ENCODE data around the gene PFKP.

PFKP gene

DNA sequence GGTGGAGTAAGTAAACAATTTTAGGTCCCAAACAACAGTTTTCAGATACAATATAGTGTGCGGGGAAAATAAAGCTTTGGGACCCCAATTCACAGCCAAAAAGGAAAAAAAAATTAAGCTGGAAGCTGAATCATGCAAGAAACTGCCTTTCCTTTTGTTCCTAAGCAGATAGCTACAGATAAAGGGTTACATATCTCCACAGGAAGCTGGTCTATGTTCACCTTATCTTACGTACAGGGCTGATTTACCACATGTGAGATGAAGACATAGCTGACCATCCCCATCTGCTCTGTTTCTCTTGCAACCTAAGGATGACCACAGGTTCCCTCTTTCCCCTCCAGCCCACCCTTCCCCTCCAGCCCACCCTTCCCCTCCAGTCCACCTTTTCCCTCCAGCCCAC lies 14.2 kb upstream of the PFKP start:
- H4K20me1 ChIP-seq (ENCODE audit: insufficient read depth, low read length): no peaks in the 10 kb centered on the region
- peaks cover 17% of the 10 kb centered on the region for H3K27me3 ChIP-seq (ENCODE audit: low read depth, low read length)
- no peaks in the 10 kb centered on the region for H3K79me2 ChIP-seq (ENCODE audit: low read length)
- no peak overlapping the region for H3K27ac ChIP-seq (ENCODE audit: low read length)
- no peak overlapping the region for H3K4me2 ChIP-seq (ENCODE audit: low read length)
- TF ChIP-seq, protein P1, sequence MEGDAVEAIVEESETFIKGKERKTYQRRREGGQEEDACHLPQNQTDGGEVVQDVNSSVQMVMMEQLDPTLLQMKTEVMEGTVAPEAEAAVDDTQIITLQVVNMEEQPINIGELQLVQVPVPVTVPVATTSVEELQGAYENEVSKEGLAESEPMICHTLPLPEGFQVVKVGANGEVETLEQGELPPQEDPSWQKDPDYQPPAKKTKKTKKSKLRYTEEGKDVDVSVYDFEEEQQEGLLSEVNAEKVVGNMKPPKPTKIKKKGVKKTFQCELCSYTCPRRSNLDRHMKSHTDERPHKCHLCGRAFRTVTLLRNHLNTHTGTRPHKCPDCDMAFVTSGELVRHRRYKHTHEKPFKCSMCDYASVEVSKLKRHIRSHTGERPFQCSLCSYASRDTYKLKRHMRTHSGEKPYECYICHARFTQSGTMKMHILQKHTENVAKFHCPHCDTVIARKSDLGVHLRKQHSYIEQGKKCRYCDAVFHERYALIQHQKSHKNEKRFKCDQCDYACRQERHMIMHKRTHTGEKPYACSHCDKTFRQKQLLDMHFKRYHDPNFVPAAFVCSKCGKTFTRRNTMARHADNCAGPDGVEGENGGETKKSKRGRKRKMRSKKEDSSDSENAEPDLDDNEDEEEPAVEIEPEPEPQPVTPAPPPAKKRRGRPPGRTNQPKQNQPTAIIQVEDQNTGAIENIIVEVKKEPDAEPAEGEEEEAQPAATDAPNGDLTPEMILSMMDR (IDR thresholded peaks at IDR 0.05; ENCODE audit: low read depth, low read length): no peak
- TF ChIP-seq EZH2phosphoT487 (IDR thresholded peaks at IDR 0.05; ENCODE audit: low read depth): no peak
- H3K9ac ChIP-seq (ENCODE audit: low read length): no peak overlapping the region
- H2AFZ ChIP-seq (ENCODE audit: low read depth, low read length): no peak overlapping the region
- no peak overlapping the region for H3K4me3 ChIP-seq (ENCODE audit: low read length)
- H3K9me3 ChIP-seq (ENCODE audit: insufficient read depth, low read length): no peaks in the 10 kb centered on the region
- no peaks in the 10 kb centered on the region for H3K36me3 ChIP-seq (replicated peaks; ENCODE audit: low read depth, low read length)
- H3K4me1 ChIP-seq (ENCODE audit: low read length): no peaks in the 10 kb centered on the region

DNA sequence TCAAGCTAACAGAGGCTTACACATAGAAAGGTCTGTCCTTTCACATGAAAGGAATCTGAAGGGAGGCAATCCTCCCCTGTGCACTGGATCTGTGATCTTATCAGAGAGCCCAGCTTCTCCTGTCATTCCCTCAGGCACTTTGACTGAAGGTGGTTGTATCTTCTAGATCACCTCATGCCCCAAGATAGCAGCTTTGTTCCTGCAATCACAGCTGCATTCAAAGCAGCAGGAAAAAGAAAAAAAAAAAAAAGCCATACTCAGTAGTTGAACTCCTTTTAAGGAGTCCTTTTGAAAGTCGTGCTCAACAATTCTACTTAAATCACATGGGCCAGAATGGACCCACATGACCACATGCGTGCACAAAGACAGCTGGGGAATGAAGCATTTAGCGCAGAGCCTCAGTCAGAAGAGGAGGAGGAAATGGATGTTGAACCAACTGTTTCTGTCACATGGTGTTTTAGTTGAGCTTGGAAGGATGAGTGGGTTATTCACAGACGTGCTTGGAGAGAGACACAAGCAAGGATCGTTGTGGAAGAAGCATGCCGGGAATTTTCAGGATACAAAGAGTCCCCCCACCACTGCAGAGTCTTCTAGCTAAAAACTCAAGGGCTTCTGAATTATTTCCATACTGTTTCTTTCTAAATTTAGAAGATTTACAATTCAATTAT lies 13.0 kb upstream of the PFKP start:
- Histone ChIP-seq H2AFZ (ENCODE audit: low read depth, low read length) (no peak overlapping the region), H3K4me3 (ENCODE audit: low read length) (no peak overlapping the region), H3K79me2 (ENCODE audit: low read length) (no peaks in the 10 kb centered on the region), H4K20me1 (ENCODE audit: insufficient read depth, low read length) (no peaks in the 10 kb centered on the region), H3K4me2 (ENCODE audit: low read length) (no peak overlapping the region), H3K9me3 (ENCODE audit: insufficient read depth, low read length) (no peaks in the 10 kb centered on the region), H3K36me3 (replicated peaks; ENCODE audit: low read depth, low read length) (no peaks in the 10 kb centered on the region), H3K27me3 (ENCODE audit: low read depth, low read length) (peaks cover 17% of the 10 kb centered on the region), H3K4me1 (ENCODE audit: low read length) (no peaks in the 10 kb centered on the region), H3K9ac (ENCODE audit: low read length) (no peak overlapping the region), H3K27ac (ENCODE audit: low read length) (no peak overlapping the region)
- no peak for TF ChIP-seq EZH2phosphoT487 (IDR thresholded peaks at IDR 0.05; ENCODE audit: low read depth)
- TF ChIP-seq, protein P1 (IDR thresholded peaks at IDR 0.05; ENCODE audit: low read depth, low read length): no peak

DNA sequence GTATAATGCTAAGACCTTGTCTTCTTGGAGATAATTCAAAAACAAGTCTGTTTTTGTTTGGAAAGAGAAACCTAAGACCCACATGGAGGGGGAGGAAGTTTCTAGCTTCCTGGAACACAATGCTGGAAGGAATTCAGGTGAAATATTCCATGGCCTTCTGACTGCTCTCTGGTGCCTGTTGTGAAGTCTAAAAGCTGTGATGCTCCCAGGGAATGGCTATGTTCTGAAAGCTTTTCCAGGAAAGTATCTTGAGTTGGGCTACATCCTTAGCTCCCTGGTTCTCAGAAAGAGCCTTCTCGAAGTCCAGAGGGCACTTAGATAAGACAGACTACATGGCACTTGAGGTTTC lies 12.5 kb upstream of the PFKP start:
- Histone ChIP-seq H3K9me3 (ENCODE audit: insufficient read depth, low read length) (no peaks in the 10 kb centered on the region), H3K4me3 (ENCODE audit: low read length) (no peak overlapping the region), H3K4me1 (ENCODE audit: low read length) (no peaks in the 10 kb centered on the region), H3K9ac (ENCODE audit: low read length) (no peak overlapping the region), H3K27me3 (ENCODE audit: low read depth, low read length) (peaks cover 17% of the 10 kb centered on the region), H3K27ac (ENCODE audit: low read length) (no peak overlapping the region), H4K20me1 (ENCODE audit: insufficient read depth, low read length) (no peaks in the 10 kb centered on the region), H3K4me2 (ENCODE audit: low read length) (no peak overlapping the region), H2AFZ (ENCODE audit: low read depth, low read length) (no peak overlapping the region), H3K79me2 (ENCODE audit: low read length) (no peaks in the 10 kb centered on the region), H3K36me3 (replicated peaks; ENCODE audit: low read depth, low read length) (no peaks in the 10 kb centered on the region)
- TF ChIP-seq, protein P1 (IDR thresholded peaks at IDR 0.05; ENCODE audit: low read depth, low read length): no peak
- no peak for TF ChIP-seq EZH2phosphoT487 (IDR thresholded peaks at IDR 0.05; ENCODE audit: low read depth)

DNA sequence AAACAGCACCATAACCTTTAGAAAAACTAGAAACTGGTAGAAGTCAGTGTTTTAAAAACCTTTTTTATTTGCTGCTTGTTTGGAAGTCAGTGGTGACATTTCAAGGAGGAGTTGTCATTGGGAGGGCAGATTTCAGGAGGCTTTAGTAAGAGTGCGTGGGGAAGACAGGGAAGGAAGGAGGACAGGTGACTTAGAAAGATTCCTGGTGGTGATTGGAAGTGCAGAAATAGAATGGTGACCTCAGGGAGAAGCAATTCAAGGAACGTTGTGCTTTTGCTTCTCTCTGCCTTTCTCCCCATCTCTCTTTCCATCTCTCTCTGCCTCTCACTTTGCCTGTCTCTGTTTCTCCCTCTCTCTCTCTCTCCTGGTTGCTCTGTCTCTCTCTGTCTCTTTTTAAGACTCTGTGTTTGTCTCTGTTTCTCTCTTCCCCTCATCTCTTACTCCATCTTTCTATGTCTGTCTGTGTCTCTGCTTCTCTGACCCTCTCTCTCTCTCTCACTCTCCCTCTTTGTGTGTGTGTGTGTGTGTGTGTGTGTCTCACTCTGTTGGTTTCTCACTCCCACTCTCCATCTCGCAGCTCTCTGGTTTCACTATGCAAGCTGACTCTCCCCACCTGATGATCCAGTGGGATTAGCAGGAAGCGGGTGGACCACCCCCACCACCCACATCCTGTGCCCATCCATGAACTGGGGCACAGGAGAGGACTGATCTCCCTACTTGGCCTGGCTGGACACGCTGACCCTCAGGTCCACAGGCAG lies 10.9 kb upstream of the PFKP start:
- TF ChIP-seq, protein P1 (IDR thresholded peaks at IDR 0.05; ENCODE audit: low read depth, low read length): no peak
- no peak for TF ChIP-seq EZH2phosphoT487 (IDR thresholded peaks at IDR 0.05; ENCODE audit: low read depth)
- no peak overlapping the region for H3K27ac ChIP-seq (ENCODE audit: low read length)
- H4K20me1 ChIP-seq (ENCODE audit: insufficient read depth, low read length): no peaks in the 10 kb centered on the region
- H3K4me2 ChIP-seq (ENCODE audit: low read length): no peak overlapping the region
- no peak overlapping the region for H2AFZ ChIP-seq (ENCODE audit: low read depth, low read length)
- H3K27me3 ChIP-seq (ENCODE audit: low read depth, low read length): peaks cover 17% of the 10 kb centered on the region
- no peaks in the 10 kb centered on the region for H3K4me1 ChIP-seq (ENCODE audit: low read length)
- no peak overlapping the region for H3K9ac ChIP-seq (ENCODE audit: low read length)
- H3K36me3 ChIP-seq (replicated peaks; ENCODE audit: low read depth, low read length): no peaks in the 10 kb centered on the region
- H3K4me3 ChIP-seq (ENCODE audit: low read length): no peak overlapping the region
- no peaks in the 10 kb centered on the region for H3K79me2 ChIP-seq (ENCODE audit: low read length)
- H3K9me3 ChIP-seq (ENCODE audit: insufficient read depth, low read length): no peaks in the 10 kb centered on the region

All from OCI-LY3 (cell line).